ENCODE results near the gene MS4A10. TPM values are rescaled to one million over a fixed set of nuclear protein-coding genes. Genes with fewer than 3 reads are reported as not detected.

The MS4A10 gene
- polyA plus RNA-seq, 3 donors = not detected

DNA sequence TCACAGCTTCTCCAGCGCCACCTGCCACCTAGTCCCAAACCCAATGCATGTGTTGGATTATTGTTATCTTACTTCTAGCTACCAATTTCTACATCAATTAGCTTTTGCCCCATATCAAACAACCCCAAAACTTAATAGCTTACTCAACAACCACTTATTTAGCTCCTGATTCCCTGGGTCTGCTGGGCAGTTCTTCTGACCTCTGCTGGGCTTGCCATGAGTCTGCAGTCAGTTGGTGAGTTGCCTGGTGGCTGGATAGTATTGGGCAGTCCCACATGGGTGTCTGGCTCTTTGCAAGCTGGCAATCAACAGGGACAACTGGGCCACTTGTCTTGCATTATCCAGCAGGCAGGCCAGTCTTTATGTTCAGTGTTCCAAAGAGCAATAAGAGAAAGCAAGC lies 42.1 kb upstream of the MS4A10 start:
- no CpG with 5 or more reads among the region's 1 CpG for WGBS (ENCODE audit: insufficient coverage)
- intact Hi-C loops (cut with micrococcal nuclease) = no loop called here
- Histone ChIP-seq H3K27me3 (ENCODE audit: control insufficient read depth in 2 of 2, insufficient read depth in 2 of 2, low read length in 2 of 2) (no peaks in the 10 kb centered on the region), H3K79me2 (ENCODE audit: insufficient read depth, low read length) (no peaks in the 10 kb centered on the region), H3K36me3 (replicated peaks in 1 of 2; ENCODE audit: control insufficient read depth in 1 of 2, insufficient read depth in 2 of 2, low read length in 2 of 2) (no peaks in the 10 kb centered on the region), H3K4me3 (replicated peaks in 1 of 3; ENCODE audit: low read depth in 2 of 3, low read length in 3 of 3) (no peak overlapping the region), H2AFZ (ENCODE audit: insufficient read depth, low read depth, low read length, poor library complexity, severe bottlenecking) (no peak overlapping the region), H3K9ac (ENCODE audit: insufficient read depth, low read length, poor library complexity, severe bottlenecking) (no peak overlapping the region), H3K4me1 (ENCODE audit: control insufficient read depth in 1 of 2, insufficient read depth in 2 of 2, low read length in 2 of 2) (no peaks in the 10 kb centered on the region), H3K9me3 (replicated peaks in 1 of 2; ENCODE audit: control insufficient read depth in 1 of 2, insufficient read depth in 1 of 2, low read length in 2 of 2) (no peaks in the 10 kb centered on the region), H3K27ac (ENCODE audit: low read depth in 1 of 2, low read length in 2 of 2) (no peak overlapping the region), H3K4me2 (replicated peaks; ENCODE audit: extremely low read depth, low read length, poor library complexity, severe bottlenecking) (no peak overlapping the region), H4K20me1 (ENCODE audit: insufficient read depth, low read length) (no peaks in the 10 kb centered on the region)
- DNase-seq = no peak
- TF ChIP-seq, protein P1, sequence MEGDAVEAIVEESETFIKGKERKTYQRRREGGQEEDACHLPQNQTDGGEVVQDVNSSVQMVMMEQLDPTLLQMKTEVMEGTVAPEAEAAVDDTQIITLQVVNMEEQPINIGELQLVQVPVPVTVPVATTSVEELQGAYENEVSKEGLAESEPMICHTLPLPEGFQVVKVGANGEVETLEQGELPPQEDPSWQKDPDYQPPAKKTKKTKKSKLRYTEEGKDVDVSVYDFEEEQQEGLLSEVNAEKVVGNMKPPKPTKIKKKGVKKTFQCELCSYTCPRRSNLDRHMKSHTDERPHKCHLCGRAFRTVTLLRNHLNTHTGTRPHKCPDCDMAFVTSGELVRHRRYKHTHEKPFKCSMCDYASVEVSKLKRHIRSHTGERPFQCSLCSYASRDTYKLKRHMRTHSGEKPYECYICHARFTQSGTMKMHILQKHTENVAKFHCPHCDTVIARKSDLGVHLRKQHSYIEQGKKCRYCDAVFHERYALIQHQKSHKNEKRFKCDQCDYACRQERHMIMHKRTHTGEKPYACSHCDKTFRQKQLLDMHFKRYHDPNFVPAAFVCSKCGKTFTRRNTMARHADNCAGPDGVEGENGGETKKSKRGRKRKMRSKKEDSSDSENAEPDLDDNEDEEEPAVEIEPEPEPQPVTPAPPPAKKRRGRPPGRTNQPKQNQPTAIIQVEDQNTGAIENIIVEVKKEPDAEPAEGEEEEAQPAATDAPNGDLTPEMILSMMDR (IDR thresholded peaks at IDR 0.05) = no peak
- peaks cover 3% of the 10 kb centered on the region for H3K4me1 Mint-ChIP-seq
- H3K36me3 Mint-ChIP-seq = no peaks in the 10 kb centered on the region
- H3K27me3 Mint-ChIP-seq (ENCODE audit: low read depth in 3 of 3) = peaks cover 0 to 3% (median 3%) of the 10 kb centered on the region in 3 donors
- no peak overlapping the region for H3K4me3 Mint-ChIP-seq
- no peak overlapping the region for H3K27ac Mint-ChIP-seq
- H3K9me3 Mint-ChIP-seq = peaks cover 0 to 14% (median 6%) of the 10 kb centered on the region in 7 donors

DNA sequence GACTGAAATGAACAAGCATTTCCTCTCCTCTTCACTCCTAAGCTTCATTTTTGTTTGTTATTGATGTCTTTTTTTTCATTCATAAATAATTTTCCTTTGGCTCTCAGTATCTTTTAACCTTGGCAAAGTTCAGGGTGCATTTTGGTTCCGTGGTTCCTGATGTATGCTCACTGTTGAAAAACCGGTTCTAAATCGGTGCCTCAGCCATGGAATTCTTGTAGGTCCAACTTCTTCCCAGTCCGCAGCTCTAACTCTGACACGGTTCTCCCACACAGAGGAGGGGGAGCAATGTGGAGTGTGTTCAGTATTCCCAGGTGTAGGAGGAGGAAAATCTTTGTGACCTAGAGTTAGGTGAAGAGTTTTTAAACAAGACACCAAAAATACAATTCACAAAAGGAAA lies 41.0 kb upstream of the MS4A10 start:
- no peak for DNase-seq

More for the DNA sequence above, 41.0 kb upstream of the MS4A10 start:
- Histone ChIP-seq H4K20me1 (ENCODE audit: insufficient read depth, low read length) (no peaks in the 10 kb centered on the region), H3K9me3 (replicated peaks in 1 of 2; ENCODE audit: control insufficient read depth in 1 of 2, insufficient read depth in 1 of 2, low read length in 2 of 2) (no peaks in the 10 kb centered on the region), H3K36me3 (replicated peaks in 1 of 2; ENCODE audit: control insufficient read depth in 1 of 2, insufficient read depth in 2 of 2, low read length in 2 of 2) (no peaks in the 10 kb centered on the region), H3K27ac (ENCODE audit: low read depth in 1 of 2, low read length in 2 of 2) (no peak overlapping the region), H2AFZ (ENCODE audit: insufficient read depth, low read depth, low read length, poor library complexity, severe bottlenecking) (no peak overlapping the region), H3K4me2 (replicated peaks; ENCODE audit: extremely low read depth, low read length, poor library complexity, severe bottlenecking) (no peak overlapping the region), H3K9ac (ENCODE audit: insufficient read depth, low read length, poor library complexity, severe bottlenecking) (no peak overlapping the region), H3K79me2 (ENCODE audit: insufficient read depth, low read length) (no peaks in the 10 kb centered on the region), H3K4me3 (replicated peaks in 1 of 3; ENCODE audit: low read depth in 2 of 3, low read length in 3 of 3) (no peak overlapping the region), H3K4me1 (ENCODE audit: control insufficient read depth in 1 of 2, insufficient read depth in 2 of 2, low read length in 2 of 2) (no peaks in the 10 kb centered on the region), H3K27me3 (ENCODE audit: control insufficient read depth in 2 of 2, insufficient read depth in 2 of 2, low read length in 2 of 2) (no peaks in the 10 kb centered on the region)
- peaks cover 3% of the 10 kb centered on the region for H3K4me1 Mint-ChIP-seq
- H3K9me3 Mint-ChIP-seq = peaks cover 0 to 14% (median 6%) of the 10 kb centered on the region in 7 donors
- H3K4me3 Mint-ChIP-seq = no peak overlapping the region
- intact Hi-C loops (cut with micrococcal nuclease) = no loop called here
- TF ChIP-seq, protein P1 (IDR thresholded peaks at IDR 0.05) = no peak
- H3K27ac Mint-ChIP-seq = no peak overlapping the region
- H3K27me3 Mint-ChIP-seq (ENCODE audit: low read depth in 3 of 3) = peaks cover 0 to 3% (median 3%) of the 10 kb centered on the region in 3 donors
- H3K36me3 Mint-ChIP-seq = no peaks in the 10 kb centered on the region
- 100% methylated on average over 1 of the region's 5 CpGs for WGBS (ENCODE audit: insufficient coverage)

All from CD14-positive monocyte (primary cell).